HG03196 (cell line): ENCODE measurements around the gene GARNL3.

Experiments used
- ATAC-seq: cut with Tn5 transposase; IDR thresholded peaks from one replicate; pipeline ENCODE4 v1.9.1; 2021; ENCODE audit not compliant: unreplicated experiment

Gene GARNL3

GRCh38 chr9:127397646-127398274 is 133.2 kb downstream of the GARNL3 start:
- ATAC-seq: no peak

GRCh38 chr9:127398275-127398647 is 133.7 kb downstream of the GARNL3 start:
- no peak for ATAC-seq

GRCh38 chr9:127398715-127399400 is 134.3 kb downstream of the GARNL3 start:
- ATAC-seq: no peak

GRCh38 chr9:127399736-127400269 is 135.2 kb downstream of the GARNL3 start:
- no peak for ATAC-seq

GRCh38 chr9:127402401-127403090 is 138.0 kb downstream of the GARNL3 start:
- ATAC-seq: no peak

GRCh38 chr9:127403507-127404192 is 139.1 kb downstream of the GARNL3 start:
- no peak for ATAC-seq

- no peak for ATAC-seq
Observed at GRCh38 chr9:127404631-127405030, 140.1 kb downstream of the GARNL3 start.

GRCh38 chr9:127405344-127406125 is 141.0 kb downstream of the GARNL3 start:
- ATAC-seq: no peak

GRCh38 chr9:127406799-127407491 is 142.4 kb downstream of the GARNL3 start:
- no peak for ATAC-seq

GRCh38 chr9:127407492-127407843 is 142.9 kb downstream of the GARNL3 start:
- ATAC-seq: no peak

- no peak for ATAC-seq
Observed at GRCh38 chr9:127411122-127411521, 146.5 kb downstream of the GARNL3 start.

GRCh38 chr9:127415141-127415540 is 150.6 kb downstream of the GARNL3 start:
- ATAC-seq: no peak

GRCh38 chr9:127415657-127416056 is 151.1 kb downstream of the GARNL3 start:
- no peak for ATAC-seq

- no peak for ATAC-seq
Observed at GRCh38 chr9:127417131-127418036, 152.8 kb downstream of the GARNL3 start.

GRCh38 chr9:127418037-127418471 is 153.5 kb downstream of the GARNL3 start:
- no peak for ATAC-seq

- ATAC-seq: no peak
Observed at GRCh38 chr9:127419348-127419747, 154.8 kb downstream of the GARNL3 start.

GRCh38 chr9:127421057-127421456 is 156.5 kb downstream of the GARNL3 start:
- no peak for ATAC-seq

GRCh38 chr9:127422133-127422782 is 157.7 kb downstream of the GARNL3 start:
- ATAC-seq: no peak
